Activated B cell treated with CpG ODN at 0.5 μM for 24 hours (primary cell): ENCODE results near the gene BNC2. TPM values are rescaled to one million over a fixed set of nuclear protein-coding genes. Genes with fewer than 3 reads are reported as not detected.

Experiments used
- ATAC-seq: fragments of 200-7000 bp; cut with Tn5 transposase; one replicate; pipeline ENCODE4 v1.10.0; 2021; ENCODE audit warnings: low read depth, mild to moderate bottlenecking, moderate library complexity
- CTCF ChIA-PET: fragments of 350-600 bp; sonication (Branson Sonifier 250); formaldehyde crosslinking; loops from one replicate; lab custom pipeline; 2021; ENCODE audit warnings: antibody characterized with exemption; lab: Charles Lee
- POLR2A ChIA-PET: fragments of 350-600 bp; sonication (Branson Sonifier 250); formaldehyde crosslinking; loops from one replicate; lab custom pipeline; 2021; ENCODE audit warnings: antibody characterized with exemption; lab: Charles Lee
- DNase-seq: peaks from one replicate; pipeline ENCODE4 v3.0.0; 2022
- H3K27ac Mint-ChIP-seq: one replicate; pipeline ENCODE4 v1.8.0; 2020; ENCODE audit warnings: mixed read lengths
- H3K27me3 Mint-ChIP-seq: one replicate; pipeline ENCODE4 v1.8.0; 2021; ENCODE audit warnings: mixed read lengths
- H3K36me3 Mint-ChIP-seq: one replicate; pipeline ENCODE4 v1.8.0; 2021; ENCODE audit warnings: low read depth, mixed read lengths
- H3K4me1 Mint-ChIP-seq: one replicate; pipeline ENCODE4 v1.8.0; 2021; ENCODE audit warnings: mixed read lengths
- H3K4me3 Mint-ChIP-seq: one replicate; pipeline ENCODE4 v1.8.0; 2020; ENCODE audit warnings: mild to moderate bottlenecking, mixed read lengths
- H3K9me3 Mint-ChIP-seq: one replicate; pipeline ENCODE4 v1.8.0; 2020; ENCODE audit warnings: mixed read lengths
- CTCF ChIP-seq: fragments of 200-600 bp; IDR thresholded peaks from one replicate; pipeline ENCODE4 v1.8.0; 2022; ENCODE audit warnings: antibody characterized with exemption, mild to moderate bottlenecking
- intact Hi-C: fragments of 100-400 bp; cut with micrococcal nuclease; formaldehyde crosslinking; loops from one replicate; pipeline ENCODE4 v1.15.1; 2024
- total RNA-seq: library from RNA; stranded (reverse); gene quantifications from 2 replicates; pipeline ENCODE4 v1.2.3, GENCODE V29; 2022

BNC2 gene
- total RNA-seq, 1 donor from 2014 or later: not detected

- no peak for TF ChIP-seq CTCF
- intact Hi-C loops: no loop called here
- DNase-seq (no peak), ATAC-seq (no peak)
- Mint-ChIP-seq H3K9me3 (peaks cover 4% of the 10 kb centered on the region), H3K27ac (no peak overlapping the region), H3K27me3 (no peaks in the 10 kb centered on the region), H3K36me3 (no peaks in the 10 kb centered on the region), H3K4me1 (no peaks in the 10 kb centered on the region), H3K4me3 (no peak overlapping the region)
- CTCF ChIA-PET: no interaction called here
- POLR2A ChIA-PET: interaction anchor here (0.7 kb wide), 1 partner anchor 11 kb away, joined by 5 read pairs; no protein-coding TSS in a partner anchor
These were observed 456.0 kb downstream of the BNC2 start for GRCh38 chr9:16414451-16414850.

- Mint-ChIP-seq H3K9me3 (peaks cover 4% of the 10 kb centered on the region), H3K4me3 (no peak overlapping the region)
- CTCF ChIA-PET: no interaction called here
These were observed 456.9 kb downstream of the BNC2 start for GRCh38 chr9:16413509-16414016.

GRCh38 chr9:16412740-16413139 is 457.7 kb downstream of the BNC2 start:
- Mint-ChIP-seq H3K27me3 (no peaks in the 10 kb centered on the region), H3K27ac (no peak overlapping the region), H3K4me3 (no peak overlapping the region), H3K4me1 (no peaks in the 10 kb centered on the region), H3K9me3 (peaks cover 4% of the 10 kb centered on the region), H3K36me3 (no peaks in the 10 kb centered on the region)
- no peak for ATAC-seq
- DNase-seq: no peak
- POLR2A ChIA-PET: no interaction called here
- TF ChIP-seq CTCF: no peak
- CTCF ChIA-PET: no interaction called here
- intact Hi-C loops: no loop called here

More at GRCh38 chr9:16413509-16414016, 456.9 kb downstream of the BNC2 start:
- intact Hi-C loops: no loop called here
- DNase-seq: no peak
- Mint-ChIP-seq H3K27ac (no peak overlapping the region), H3K4me1 (no peaks in the 10 kb centered on the region), H3K27me3 (no peaks in the 10 kb centered on the region), H3K36me3 (no peaks in the 10 kb centered on the region)
- POLR2A ChIA-PET: no interaction called here
- no peak for ATAC-seq
- no peak for TF ChIP-seq CTCF

- H3K9me3 Mint-ChIP-seq: peaks cover 4% of the 10 kb centered on the region
- no peaks in the 10 kb centered on the region for H3K36me3 Mint-ChIP-seq
- POLR2A ChIA-PET: no interaction called here
- no peaks in the 10 kb centered on the region for H3K27me3 Mint-ChIP-seq
- intact Hi-C loops: no loop called here
- ATAC-seq (no peak), DNase-seq (no peak)
- no peak for TF ChIP-seq CTCF
- no peaks in the 10 kb centered on the region for H3K4me1 Mint-ChIP-seq
- H3K27ac Mint-ChIP-seq: no peak overlapping the region
- CTCF ChIA-PET: no interaction called here
- no peak overlapping the region for H3K4me3 Mint-ChIP-seq
These were observed 459.2 kb downstream of the BNC2 start for GRCh38 chr9:16411311-16411710.

- H3K27ac Mint-ChIP-seq: no peak overlapping the region
- no peaks in the 10 kb centered on the region for H3K4me1 Mint-ChIP-seq
- CTCF ChIA-PET: no interaction called here
- intact Hi-C loops: no loop called here
- no peaks in the 10 kb centered on the region for H3K27me3 Mint-ChIP-seq
- DNase-seq (no peak), ATAC-seq (no peak)
- no peak for TF ChIP-seq CTCF
- peaks cover 4% of the 10 kb centered on the region for H3K9me3 Mint-ChIP-seq
- POLR2A ChIA-PET: no interaction called here
- H3K4me3 Mint-ChIP-seq: no peak overlapping the region
- H3K36me3 Mint-ChIP-seq: no peaks in the 10 kb centered on the region
These were observed 459.7 kb downstream of the BNC2 start for GRCh38 chr9:16410601-16411280.
